WTC11 (cell line): ENCODE measurements around the gene KIF21B. TPM values are rescaled to one million over a fixed set of nuclear protein-coding genes. Genes with fewer than 3 reads are reported as not detected.

Experiments
- ATAC-seq: fragments of 200-7000 bp; cut with Tn5 transposase; 2 replicates; pipeline ENCODE4 v1.10.0; 2021; ENCODE audit warnings: mild to moderate bottlenecking, moderate library complexity
- CTCF ChIA-PET: fragments of 300-600 bp; sonication (Branson Sonifier 250); formaldehyde crosslinking; loops from one replicate; lab custom pipeline; 2021; ENCODE audit warnings: antibody characterized with exemption; lab: Charles Lee
- POLR2A ChIA-PET: fragments of 350-600 bp; sonication (Branson Sonifier 250); formaldehyde crosslinking; loops from one replicate; lab custom pipeline; 2021; ENCODE audit warnings: antibody characterized with exemption; lab: Charles Lee
- DNase-seq: peaks from one replicate; pipeline ENCODE4 v3.0.0; 2021; ENCODE audit warnings: low spot score
- H3K27ac Mint-ChIP-seq: 2 replicates; pipeline ENCODE4 v1.8.0; 2021; ENCODE audit warnings: mixed read lengths
- H3K27me3 Mint-ChIP-seq: 2 replicates; pipeline ENCODE4 v1.8.0; 2021; ENCODE audit warnings: low read depth, mild to moderate bottlenecking, moderate library complexity, mixed read lengths
- H3K36me3 Mint-ChIP-seq: 2 replicates; pipeline ENCODE4 v1.8.0; 2021; ENCODE audit warnings: mixed read lengths
- H3K4me1 Mint-ChIP-seq: 2 replicates; pipeline ENCODE4 v1.8.0; 2022; ENCODE audit warnings: mixed read lengths
- H3K4me3 Mint-ChIP-seq: 2 replicates; pipeline ENCODE4 v1.8.0; 2021; ENCODE audit warnings: mild to moderate bottlenecking, moderate library complexity, mixed read lengths
- H3K9me3 Mint-ChIP-seq: 2 replicates; pipeline ENCODE4 v1.8.0; 2021; ENCODE audit warnings: mixed read lengths
- ARID4B ChIP-seq: sonication (generic); formaldehyde crosslinking; IDR thresholded peaks from 2 replicates; pipeline ENCODE4 v1.8.0; 2023; ENCODE audit warnings: missing genetic modification reagents, mild to moderate bottlenecking, borderline replicate concordance
- ATF3 ChIP-seq: sonication (generic); formaldehyde crosslinking; conservative IDR thresholded peaks from 2 replicates; pipeline ENCODE4 v1.8.1; 2022; ENCODE audit warnings: mild to moderate bottlenecking, missing genetic modification reagents
- CDX4 ChIP-seq: fragments of 250-450 bp; sonication (Bioruptor Pico); IDR thresholded peaks from 2 replicates; pipeline ENCODE4 v1.9.0; 2021; ENCODE audit warnings: moderate library complexity, mild to moderate bottlenecking, inconsistent platforms, borderline replicate concordance
- HMGA2 ChIP-seq: fragments of 250-450 bp; sonication (Bioruptor Pico); IDR thresholded peaks from 2 replicates; pipeline ENCODE4 v1.4.0; 2021; ENCODE audit warnings: mild to moderate bottlenecking, moderate library complexity
- IRF2 ChIP-seq: sonication (generic); formaldehyde crosslinking; IDR thresholded peaks from 2 replicates; pipeline ENCODE4 v1.8.0; 2022; ENCODE audit warnings: low read depth, missing genetic modification reagents, borderline replicate concordance
- MLX ChIP-seq: sonication (generic); formaldehyde crosslinking; IDR thresholded peaks from 2 replicates; pipeline ENCODE4 v1.8.1; 2023; ENCODE audit warnings: mild to moderate bottlenecking, missing genetic modification reagents, moderate library complexity
- MYBL2 ChIP-seq: sonication (generic); formaldehyde crosslinking; IDR thresholded peaks from 2 replicates; pipeline ENCODE4 v1.8.1; 2023; ENCODE audit warnings: mild to moderate bottlenecking, moderate library complexity, missing genetic modification reagents
- NFE2L1 ChIP-seq: sonication (generic); formaldehyde crosslinking; IDR thresholded peaks from 2 replicates; pipeline ENCODE4 v1.8.1; 2023; ENCODE audit warnings: missing genetic modification reagents
- NR1H2 ChIP-seq: sonication (generic); formaldehyde crosslinking; IDR thresholded peaks from 2 replicates; pipeline ENCODE4 v1.9.0; 2021; ENCODE audit warnings: mild to moderate bottlenecking, moderate library complexity, missing genetic modification reagents
- NR2C2 ChIP-seq: sonication (generic); formaldehyde crosslinking; IDR thresholded peaks from 2 replicates; pipeline ENCODE4 v1.8.0; 2022; ENCODE audit warnings: mild to moderate bottlenecking, missing genetic modification reagents
- OVOL2 ChIP-seq: fragments of 250-450 bp; sonication (Bioruptor Pico); IDR thresholded peaks from 2 replicates; pipeline ENCODE4 v1.9.0; 2021; ENCODE audit warnings: mild to moderate bottlenecking, borderline replicate concordance
- SOX15 ChIP-seq: fragments of 250-450 bp; sonication (Bioruptor Pico); IDR thresholded peaks from 2 replicates; pipeline ENCODE4 v1.9.0; 2021; ENCODE audit warnings: mild to moderate bottlenecking
- TEAD1 ChIP-seq: sonication (generic); formaldehyde crosslinking; IDR thresholded peaks from 2 replicates; pipeline ENCODE4 v1.8.0; 2022; ENCODE audit warnings: mild to moderate bottlenecking, missing genetic modification reagents
- ZNF121 ChIP-seq: sonication (generic); formaldehyde crosslinking; IDR thresholded peaks from 2 replicates; pipeline ENCODE4 v1.8.0; 2023; ENCODE audit warnings: missing genetic modification reagents
- ZNF416 ChIP-seq: fragments of 250-450 bp; sonication (Bioruptor Pico); IDR thresholded peaks from 2 replicates; pipeline ENCODE4 v1.9.0; 2021; ENCODE audit warnings: mild to moderate bottlenecking, inconsistent platforms
- ZNF423 ChIP-seq: fragments of 250-450 bp; sonication (Bioruptor Pico); IDR thresholded peaks from 2 replicates; pipeline ENCODE4 v2.1.2; 2022; ENCODE audit warnings: mild to moderate bottlenecking, moderate library complexity
- ZNF671 ChIP-seq: fragments of 250-450 bp; sonication (Bioruptor Pico); IDR thresholded peaks from 2 replicates; pipeline ENCODE4 v1.8.0; 2021; ENCODE audit warnings: mild to moderate bottlenecking
- total RNA-seq: library from RNA; stranded (reverse); gene quantifications from 3 replicates; pipeline ENCODE4 v1.2.3, GENCODE V29; 2021
- TF ChIP-seq, protein P1 (sequence below): fragments of 250-450 bp; sonication (Bioruptor Pico); IDR thresholded peaks from 2 replicates; pipeline ENCODE4 v1.9.0; 2021; ENCODE audit warnings: mild to moderate bottlenecking
- TF ChIP-seq, protein P2 (sequence below): sonication (generic); formaldehyde crosslinking; IDR thresholded peaks from 2 replicates; pipeline ENCODE4 v1.8.1; 2022; ENCODE audit warnings: mild to moderate bottlenecking, moderate library complexity, missing genetic modification reagents
- TF ChIP-seq, protein P3 (sequence below): sonication (generic); formaldehyde crosslinking; IDR thresholded peaks from 2 replicates; pipeline ENCODE4 v1.8.1; 2022; ENCODE audit warnings: missing genetic modification reagents, borderline replicate concordance

The KIF21B gene
- total RNA-seq, 1 experiment from 2014 or later, result 19.4 TPM

- TF ChIP-seq, protein P1, sequence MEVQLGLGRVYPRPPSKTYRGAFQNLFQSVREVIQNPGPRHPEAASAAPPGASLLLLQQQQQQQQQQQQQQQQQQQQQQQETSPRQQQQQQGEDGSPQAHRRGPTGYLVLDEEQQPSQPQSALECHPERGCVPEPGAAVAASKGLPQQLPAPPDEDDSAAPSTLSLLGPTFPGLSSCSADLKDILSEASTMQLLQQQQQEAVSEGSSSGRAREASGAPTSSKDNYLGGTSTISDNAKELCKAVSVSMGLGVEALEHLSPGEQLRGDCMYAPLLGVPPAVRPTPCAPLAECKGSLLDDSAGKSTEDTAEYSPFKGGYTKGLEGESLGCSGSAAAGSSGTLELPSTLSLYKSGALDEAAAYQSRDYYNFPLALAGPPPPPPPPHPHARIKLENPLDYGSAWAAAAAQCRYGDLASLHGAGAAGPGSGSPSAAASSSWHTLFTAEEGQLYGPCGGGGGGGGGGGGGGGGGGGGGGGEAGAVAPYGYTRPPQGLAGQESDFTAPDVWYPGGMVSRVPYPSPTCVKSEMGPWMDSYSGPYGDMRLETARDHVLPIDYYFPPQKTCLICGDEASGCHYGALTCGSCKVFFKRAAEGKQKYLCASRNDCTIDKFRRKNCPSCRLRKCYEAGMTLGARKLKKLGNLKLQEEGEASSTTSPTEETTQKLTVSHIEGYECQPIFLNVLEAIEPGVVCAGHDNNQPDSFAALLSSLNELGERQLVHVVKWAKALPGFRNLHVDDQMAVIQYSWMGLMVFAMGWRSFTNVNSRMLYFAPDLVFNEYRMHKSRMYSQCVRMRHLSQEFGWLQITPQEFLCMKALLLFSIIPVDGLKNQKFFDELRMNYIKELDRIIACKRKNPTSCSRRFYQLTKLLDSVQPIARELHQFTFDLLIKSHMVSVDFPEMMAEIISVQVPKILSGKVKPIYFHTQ (CRISPR knock-in tag), result no peak
- TF ChIP-seq CDX4 (CRISPR knock-in tag), result no peak
- TF ChIP-seq NR1H2 (CRISPR knock-in tag), result no peak
- TF ChIP-seq ZNF416 (CRISPR knock-in tag), result no peak
- TF ChIP-seq, protein P2, sequence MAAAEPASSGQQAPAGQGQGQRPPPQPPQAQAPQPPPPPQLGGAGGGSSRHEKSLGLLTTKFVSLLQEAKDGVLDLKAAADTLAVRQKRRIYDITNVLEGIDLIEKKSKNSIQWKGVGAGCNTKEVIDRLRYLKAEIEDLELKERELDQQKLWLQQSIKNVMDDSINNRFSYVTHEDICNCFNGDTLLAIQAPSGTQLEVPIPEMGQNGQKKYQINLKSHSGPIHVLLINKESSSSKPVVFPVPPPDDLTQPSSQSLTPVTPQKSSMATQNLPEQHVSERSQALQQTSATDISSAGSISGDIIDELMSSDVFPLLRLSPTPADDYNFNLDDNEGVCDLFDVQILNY, result no peak
- no peak for TF ChIP-seq SOX15 (CRISPR knock-in tag)
- TF ChIP-seq MYBL2, result no peak
- TF ChIP-seq, protein P3, sequence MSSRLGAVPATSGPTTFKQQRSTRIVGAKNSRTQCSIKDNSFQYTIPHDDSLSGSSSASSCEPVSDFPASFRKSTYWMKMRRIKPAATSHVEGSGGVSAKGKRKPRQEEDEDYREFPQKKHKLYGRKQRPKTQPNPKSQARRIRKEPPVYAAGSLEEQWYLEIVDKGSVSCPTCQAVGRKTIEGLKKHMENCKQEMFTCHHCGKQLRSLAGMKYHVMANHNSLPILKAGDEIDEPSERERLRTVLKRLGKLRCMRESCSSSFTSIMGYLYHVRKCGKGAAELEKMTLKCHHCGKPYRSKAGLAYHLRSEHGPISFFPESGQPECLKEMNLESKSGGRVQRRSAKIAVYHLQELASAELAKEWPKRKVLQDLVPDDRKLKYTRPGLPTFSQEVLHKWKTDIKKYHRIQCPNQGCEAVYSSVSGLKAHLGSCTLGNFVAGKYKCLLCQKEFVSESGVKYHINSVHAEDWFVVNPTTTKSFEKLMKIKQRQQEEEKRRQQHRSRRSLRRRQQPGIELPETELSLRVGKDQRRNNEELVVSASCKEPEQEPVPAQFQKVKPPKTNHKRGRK (CRISPR knock-in tag), result no peak
- no peak for TF ChIP-seq ZNF121 (CRISPR knock-in tag)
- TF ChIP-seq HMGA2 (CRISPR knock-in tag), result no peak
- TF ChIP-seq TEAD1 (CRISPR knock-in tag), result no peak
Observed at GRCh38 chr1:201036188-201036842, 12.8 kb upstream of the KIF21B start (continued).

DNA sequence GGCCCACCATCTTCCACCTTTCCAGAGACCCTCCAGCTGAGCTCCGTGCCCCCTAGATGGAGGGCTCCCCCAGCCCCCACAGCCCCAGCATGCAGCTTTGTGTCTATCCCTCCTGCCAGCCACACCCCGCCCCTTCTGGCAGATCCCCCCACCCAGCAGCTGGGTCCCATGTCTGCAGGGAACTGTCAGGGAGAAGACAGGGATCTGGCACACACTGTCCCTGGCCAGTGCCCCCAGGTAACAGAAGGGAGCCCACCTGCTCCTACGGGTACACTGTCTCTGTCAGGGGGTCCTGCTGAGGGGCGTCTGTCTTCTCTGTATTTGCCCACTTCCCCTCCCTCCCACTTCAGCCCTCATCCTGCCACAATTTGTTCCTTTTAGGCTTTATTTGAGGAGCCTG lies 11.2 kb upstream of the KIF21B start:
- ATAC-seq, result no peak
- no peaks in the 10 kb centered on the region for H3K27me3 Mint-ChIP-seq
- TF ChIP-seq ZNF423 (CRISPR knock-in tag) (no peak), ZNF671 (no peak), OVOL2 (CRISPR knock-in tag) (no peak), NR2C2 (CRISPR knock-in tag) (no peak)
- H3K9me3 Mint-ChIP-seq, result no peaks in the 10 kb centered on the region
- ChIA-PET POLR2A (no interaction called here), CTCF (interaction anchor here (0.9 to 10.1 kb wide), 6 partner anchors 8 to 63 kb away, joined by 3 to 143 read pairs (median 15); partner anchors contain the start of gene KIF21B)
- no peaks in the 10 kb centered on the region for H3K36me3 Mint-ChIP-seq
- H3K4me1 Mint-ChIP-seq, result no peaks in the 10 kb centered on the region
- no peak overlapping the region for H3K4me3 Mint-ChIP-seq
- H3K27ac Mint-ChIP-seq, result no peak overlapping the region
- no peak for DNase-seq

GRCh38 chr1:201032408-201032807 lies 8.9 kb upstream of the KIF21B start:
- POLR2A ChIA-PET, result no interaction called here
- DNase-seq, result no peak
- CTCF ChIA-PET, result interaction anchor here (1.0 kb wide), 1 partner anchor 53 kb away, joined by 3 read pairs; no protein-coding TSS in a partner anchor
- TF ChIP-seq IRF2 (CRISPR knock-in tag), result no peak
- TF ChIP-seq NFE2L1 (CRISPR knock-in tag), result no peak
- no peak for TF ChIP-seq ARID4B
- TF ChIP-seq ATF3 (CRISPR knock-in tag), result no peak
- TF ChIP-seq MLX, result no peak

More at GRCh38 chr1:201032408-201032807, 8.9 kb upstream of the KIF21B start:
- Mint-ChIP-seq H3K4me3 (no peak overlapping the region), H3K27ac (no peak overlapping the region), H3K36me3 (no peaks in the 10 kb centered on the region), H3K9me3 (no peaks in the 10 kb centered on the region), H3K4me1 (no peaks in the 10 kb centered on the region), H3K27me3 (no peaks in the 10 kb centered on the region)
- ATAC-seq, result no peak
